ENCODE data around the gene INTS3. TPM values are rescaled to one million over a fixed set of nuclear protein-coding genes. Genes with fewer than 3 reads are reported as not detected.

INTS3 gene
- total and polyA plus RNA-seq, 10 of the 15 experiments (the other 5 are each of a cell fraction or from before 2014, with no cell fraction given) = 12.6 to 87.4 (median 30.8) TPM

GRCh38 chr1:153730468-153730988, 2.7 kb downstream of the INTS3 start:
- Histone ChIP-seq H3K9me3 (replicated peaks; ENCODE audit: control insufficient read depth, insufficient read depth, low read length) (no peaks in the 10 kb centered on the region; the same call in 2 of the 3 replicates), H3K4me3 (peak overlapping the region; percentile 85), H4K20me1 (ENCODE audit: control insufficient read depth, insufficient read depth) (no peaks in the 10 kb centered on the region), H3K27me3 (replicated peaks in 1 of 2; ENCODE audit: control insufficient read depth in 2 of 2, insufficient read depth in 2 of 2, low read length in 1 of 2) (no peaks in the 10 kb centered on the region), H2AFZ (ENCODE audit: control insufficient read depth, low read depth, low read length) (no peak overlapping the region), H3K4me2 (ENCODE audit: control insufficient read depth, insufficient read depth) (peak overlapping the region; percentile 95), H3K79me2 (ENCODE audit: control insufficient read depth, insufficient read depth, low read length) (peaks cover 40% of the 10 kb centered on the region), H3K36me3 (ENCODE audit: control insufficient read depth in 2 of 2, insufficient read depth in 2 of 2, low read length in 1 of 2) (peaks cover 0 to 5% of the 10 kb centered on the region in 2 experiments; a peak in 1 of 4 replicates), H3K27ac (ENCODE audit: control insufficient read depth, insufficient read depth) (peak overlapping the region; percentile 57), H3K4me1 (ENCODE audit: control insufficient read depth, insufficient read depth, low read length) (peaks cover 32% of the 10 kb centered on the region), H3K9ac (ENCODE audit: control insufficient read depth, insufficient read depth, low read length) (peak overlapping the region; percentile 54)
- TF ChIP-seq ATF7 (IDR thresholded peaks at IDR 0.05; ENCODE audit: low read depth) = peak; percentile 75
- no peak for TF ChIP-seq ZNF622 (IDR thresholded peaks at IDR 0.05)
- no peak for TF ChIP-seq CBFB (IDR thresholded peaks at IDR 0.05; ENCODE audit: low read depth)
- 0 out of 2 replicates have a peak, but pooled peaks have one; percentile 44 for TF ChIP-seq NBN (IDR thresholded peaks at IDR 0.05)
- TF ChIP-seq MEF2B (IDR thresholded peaks at IDR 0.05; ENCODE audit: partially characterized antibody, poor library complexity, severe bottlenecking) = peak; percentile 75
- no peak for TF ChIP-seq CHD2 (IDR thresholded peaks at IDR 0.05; ENCODE audit: borderline replicate concordance, low read depth, low read length)
- TF ChIP-seq RCOR1 (conservative IDR thresholded peaks at IDR 0.05; ENCODE audit: low read depth, low read length) = no peak
- TF ChIP-seq IKZF2 (IDR thresholded peaks at IDR 0.05) = peak in 1 of 2 experiments; percentile 51
- 0 out of 2 replicates have a peak, but pooled peaks have one; percentile 37 for TF ChIP-seq RELB (IDR thresholded peaks at IDR 0.05; ENCODE audit: low read depth)
- 0 out of 2 replicates have a peak, but pooled peaks have one; percentile 15 for TF ChIP-seq POLR2AphosphoS5 (IDR thresholded peaks at IDR 0.05; ENCODE audit: low read length)
- TF ChIP-seq NR2F1 (conservative IDR thresholded peaks at IDR 0.05) = peak; percentile 62
- TF ChIP-seq ATF3 (IDR thresholded peaks at IDR 0.05; ENCODE audit: borderline replicate concordance, extremely low read depth, low read depth, low read length) = no peak
- no peak for TF ChIP-seq NKRF (conservative IDR thresholded peaks at IDR 0.05)
- SMC1A ChIA-PET (ENCODE audit: uncharacterized antibody, unreplicated experiment) = interaction anchor here (0.8 to 10.3 kb wide), 8 partner anchors 8 to 236 kb away, joined by 3 to 144 read pairs (median 4); no protein-coding TSS in a partner anchor
- 27% methylated on average over 5 of the region's 5 CpGs for WGBS (ENCODE audit: insufficient coverage, insufficient replicate concordance, low lambda C conversion rate, missing lambda C conversion rate)
- in situ Hi-C loops (cut with MboI) = no loop called here
- POLR2A ChIA-PET = interaction anchor here (0.6 to 8.7 kb wide), 8 partner anchors 8 to 1083 kb away, joined by 3 to 184 read pairs (median 5); partner anchors contain the start of gene RPS27
- RAD21 ChIA-PET (ENCODE audit: unreplicated experiment) = interaction anchor here (1.3 to 8.5 kb wide), 3 partner anchors 12 to 55 kb away, joined by 6 to 139 read pairs (median 6); no protein-coding TSS in a partner anchor
- CTCF ChIA-PET = interaction anchor here (1.1 to 7.0 kb wide), 3 partner anchors 13 to 53 kb away, joined by 3 to 63 read pairs (median 24); no protein-coding TSS in a partner anchor
- ATAC-seq (peak; percentile 12), FAIRE-seq (no peak), DNase-seq (ENCODE audit: low read depth, low spot score) (no peak)
- no TSS peak for BruUV-seq (replicated peaks)
- intact Hi-C loops (cut with micrococcal nuclease; ENCODE audit: unreplicated experiment) = no loop called here

Data from GM12878 (cell line).